Hepatocyte (in vitro differentiated cells): ENCODE measurements around the gene FBXW5. TPM values are rescaled to one million over a fixed set of nuclear protein-coding genes. Genes with fewer than 3 reads are reported as not detected.

ENCODE experiments used
- DNase-seq: peaks from one replicate; pipeline ENCODE4 v3.0.0-alpha.2; 2016; ENCODE audit warnings: low spot score
- H2AFZ ChIP-seq: fragments of 200-600 bp; sonication (generic); 2 replicates; pipeline ENCODE4 v1.6.0; 2016; ENCODE audit warnings: antibody characterized with exemption, mild to moderate bottlenecking
- H3K27ac ChIP-seq: fragments of 200-600 bp; sonication (generic); 2 replicates; pipeline ENCODE4 v1.5.1; 2016; ENCODE audit warnings: mild to moderate bottlenecking
- H3K27me3 ChIP-seq: fragments of 200-600 bp; sonication (generic); 2 replicates; pipeline ENCODE4 v1.6.1; 2016
- H3K36me3 ChIP-seq: fragments of 200-600 bp; sonication (generic); replicated peaks from 2 replicates; pipeline ENCODE4 v1.5.1; 2016; ENCODE audit warnings: low read depth; ENCODE audit not compliant: insufficient read depth
- H3K4me1 ChIP-seq: fragments of 200-600 bp; sonication (generic); 2 replicates; pipeline ENCODE4 v1.5.1; 2016; ENCODE audit warnings: mild to moderate bottlenecking, moderate library complexity; ENCODE audit not compliant: insufficient read depth
- H3K4me2 ChIP-seq: fragments of 200-600 bp; sonication (generic); 2 replicates; pipeline ENCODE4 v1.6.0; 2016
- H3K4me3 ChIP-seq: fragments of 200-600 bp; sonication (generic); 2 replicates; pipeline ENCODE4 v1.5.1; 2016; ENCODE audit warnings: mild to moderate bottlenecking
- H3K79me2 ChIP-seq: fragments of 200-600 bp; sonication (generic); 2 replicates; pipeline ENCODE4 v1.6.0; 2017; ENCODE audit warnings: mild to moderate bottlenecking
- H3K9me2 ChIP-seq: fragments of 200-600 bp; sonication (generic); replicated peaks from 2 replicates; pipeline ENCODE4 v1.6.0; 2017; ENCODE audit warnings: mild to moderate bottlenecking; ENCODE audit not compliant: insufficient read depth
- H3K9me3 ChIP-seq: fragments of 200-600 bp; sonication (generic); 2 replicates; pipeline ENCODE4 v1.5.1; 2016; ENCODE audit warnings: low read depth, mild to moderate bottlenecking
- H4K20me1 ChIP-seq: fragments of 200-600 bp; sonication (generic); 2 replicates; pipeline ENCODE4 v1.6.0; 2016; ENCODE audit warnings: mild to moderate bottlenecking; ENCODE audit not compliant: insufficient read depth, poor library complexity, severe bottlenecking
- EZH2 ChIP-seq: fragments of 200-600 bp; sonication (generic); IDR thresholded peaks from 2 replicates; pipeline ENCODE4 v1.6.1; 2016; ENCODE audit warnings: antibody characterized with exemption, mild to moderate bottlenecking, borderline replicate concordance
- EZH2phosphoT487 ChIP-seq: fragments of 200-600 bp; sonication (generic); IDR thresholded peaks from one replicate; pipeline ENCODE4 v1.6.1; 2018; ENCODE audit warnings: antibody characterized with exemption, mild to moderate bottlenecking, low read depth, moderate library complexity; ENCODE audit not compliant: unreplicated experiment, severe bottlenecking
- WGBS: methylation state at CpG from one replicate; pipeline ENCODE4 v1.1.6; 2016; ENCODE audit warnings: low lambda C conversion rate; ENCODE audit errors: missing lambda C conversion rate; 5-methylcytosine and 5-hydroxymethylcytosine counted together
- polyA plus RNA-seq: library from polyadenylated mRNA; unstranded; fragments of >200 nt; fragmentation: Nextera tagmentation; extraction: Ambion mirVana; gene quantifications from 2 replicates; pipeline ENCODE4 v1.2.1, GENCODE V29; 2016
- total RNA-seq: library from RNA; depleted of rRNA; stranded (reverse); fragments of >200 nt; gene quantifications from 2 replicates; pipeline ENCODE4 v1.2.3, GENCODE V29; 2014
- TF ChIP-seq, protein P1 (sequence below): fragments of 200-600 bp; sonication (generic); IDR thresholded peaks from 2 replicates; pipeline ENCODE4 v1.5.1; 2016; ENCODE audit warnings: antibody characterized with exemption, mild to moderate bottlenecking; ENCODE audit not compliant: poor library complexity

Gene FBXW5
- total and polyA plus RNA-seq, 2 experiments from 2014 or later, result 141 to 172 TPM

DNA sequence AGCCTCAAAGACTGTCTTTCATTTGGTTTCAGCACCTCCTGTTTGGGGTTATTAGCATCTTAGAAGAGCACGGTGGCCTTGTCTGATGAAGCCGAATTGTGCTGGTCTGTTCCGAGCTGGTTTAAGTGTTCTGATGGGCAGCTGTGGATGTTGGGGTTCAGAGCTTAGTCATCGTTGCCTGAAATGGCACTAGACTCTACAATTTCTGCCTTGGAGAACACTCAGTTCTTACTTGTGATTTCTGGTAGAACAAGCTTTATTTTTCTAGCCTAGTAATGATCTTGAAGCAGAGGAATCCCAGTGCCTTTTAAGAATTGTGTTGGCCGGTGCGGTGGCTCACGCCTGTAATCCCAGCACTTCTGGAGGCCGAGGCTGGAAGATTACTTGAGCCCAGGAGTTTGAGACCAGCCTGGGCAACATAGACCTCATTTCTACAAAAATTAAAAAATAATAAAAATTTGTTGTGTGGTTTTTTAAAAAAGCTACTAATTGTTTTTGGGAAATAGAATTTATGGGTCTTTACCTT, 7.8 kb downstream of the FBXW5 start:
- Histone ChIP-seq H3K4me2 (no peak overlapping the region), H3K9me3 (no peaks in the 10 kb centered on the region), H3K79me2 (peaks cover under 1% of the 10 kb centered on the region), H3K4me1 (no peaks in the 10 kb centered on the region), H3K36me3 (no peaks in the 10 kb centered on the region), H3K27ac (no peak overlapping the region), H3K4me3 (no peak overlapping the region), H4K20me1 (no peaks in the 10 kb centered on the region), H3K27me3 (no peaks in the 10 kb centered on the region), H2AFZ (no peak overlapping the region), H3K9me2 (no peaks in the 10 kb centered on the region)
- 92% methylated on average over 8 of the region's 8 CpGs for WGBS
- TF ChIP-seq, protein P1, sequence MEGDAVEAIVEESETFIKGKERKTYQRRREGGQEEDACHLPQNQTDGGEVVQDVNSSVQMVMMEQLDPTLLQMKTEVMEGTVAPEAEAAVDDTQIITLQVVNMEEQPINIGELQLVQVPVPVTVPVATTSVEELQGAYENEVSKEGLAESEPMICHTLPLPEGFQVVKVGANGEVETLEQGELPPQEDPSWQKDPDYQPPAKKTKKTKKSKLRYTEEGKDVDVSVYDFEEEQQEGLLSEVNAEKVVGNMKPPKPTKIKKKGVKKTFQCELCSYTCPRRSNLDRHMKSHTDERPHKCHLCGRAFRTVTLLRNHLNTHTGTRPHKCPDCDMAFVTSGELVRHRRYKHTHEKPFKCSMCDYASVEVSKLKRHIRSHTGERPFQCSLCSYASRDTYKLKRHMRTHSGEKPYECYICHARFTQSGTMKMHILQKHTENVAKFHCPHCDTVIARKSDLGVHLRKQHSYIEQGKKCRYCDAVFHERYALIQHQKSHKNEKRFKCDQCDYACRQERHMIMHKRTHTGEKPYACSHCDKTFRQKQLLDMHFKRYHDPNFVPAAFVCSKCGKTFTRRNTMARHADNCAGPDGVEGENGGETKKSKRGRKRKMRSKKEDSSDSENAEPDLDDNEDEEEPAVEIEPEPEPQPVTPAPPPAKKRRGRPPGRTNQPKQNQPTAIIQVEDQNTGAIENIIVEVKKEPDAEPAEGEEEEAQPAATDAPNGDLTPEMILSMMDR, result no peak
- no peak for TF ChIP-seq EZH2
- TF ChIP-seq EZH2phosphoT487, result no peak
- DNase-seq, result no peak

DNA sequence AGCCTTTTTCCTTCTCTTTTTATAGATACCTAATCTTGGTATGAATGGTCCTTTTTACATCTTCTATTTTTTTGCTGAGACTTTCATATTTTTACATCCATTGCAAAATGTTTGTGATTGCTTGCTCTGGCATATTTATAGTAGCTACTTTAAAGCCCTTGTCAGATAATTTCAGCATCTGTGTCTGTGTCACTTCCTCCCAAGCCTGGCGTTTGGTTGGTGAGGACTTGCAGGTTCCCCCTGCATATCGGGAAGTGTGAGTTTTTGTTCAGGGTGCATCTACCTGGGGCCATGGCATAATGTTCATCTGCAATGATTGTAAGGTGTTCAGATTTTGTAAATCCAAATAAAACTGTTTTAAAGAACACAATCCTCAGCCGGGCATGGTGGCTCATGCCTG, 8.9 kb downstream of the FBXW5 start:
- Histone ChIP-seq H3K9me2 (no peaks in the 10 kb centered on the region), H3K36me3 (no peaks in the 10 kb centered on the region), H4K20me1 (no peaks in the 10 kb centered on the region), H3K4me2 (no peak overlapping the region), H3K4me3 (no peak overlapping the region), H3K9me3 (no peaks in the 10 kb centered on the region), H3K27ac (no peak overlapping the region), H3K4me1 (no peaks in the 10 kb centered on the region), H2AFZ (no peak overlapping the region), H3K79me2 (no peaks in the 10 kb centered on the region), H3K27me3 (no peaks in the 10 kb centered on the region)
- TF ChIP-seq EZH2phosphoT487, result no peak
- TF ChIP-seq, protein P1, result no peak
- no peak for DNase-seq
- WGBS, result 92% methylated on average over 3 of the region's 3 CpGs

DNA sequence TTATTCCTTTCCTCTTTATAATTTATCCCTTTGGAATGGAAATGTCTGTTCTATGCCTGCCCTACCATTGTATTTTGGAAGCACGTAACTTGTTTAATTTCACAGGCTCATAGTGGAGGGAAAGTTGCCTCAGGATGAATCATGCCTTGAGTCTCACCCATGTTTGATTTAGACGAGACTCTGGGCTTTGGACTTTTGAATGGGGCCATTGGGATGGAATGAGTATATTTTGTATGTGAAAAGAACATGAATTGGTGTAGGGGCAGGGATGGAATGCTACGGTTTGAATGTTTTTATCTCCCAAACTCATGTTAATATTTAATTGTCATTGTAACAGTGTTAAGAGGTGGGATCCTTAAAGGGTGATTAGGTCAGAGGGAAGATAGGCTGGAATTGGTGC, 10.3 kb downstream of the FBXW5 start:
- TF ChIP-seq, protein P1, result no peak
- TF ChIP-seq EZH2phosphoT487 (no peak), EZH2 (no peak)
- no peak overlapping the region for H3K4me2 ChIP-seq
- 86% methylated on average over 3 of the region's 3 CpGs for WGBS

More for the DNA sequence above, 10.3 kb downstream of the FBXW5 start:
- no peaks in the 10 kb centered on the region for H3K27me3 ChIP-seq
- no peaks in the 10 kb centered on the region for H3K9me3 ChIP-seq
- no peak overlapping the region for H3K4me3 ChIP-seq
- H3K4me1 ChIP-seq, result no peaks in the 10 kb centered on the region
- no peaks in the 10 kb centered on the region for H3K9me2 ChIP-seq
- H4K20me1 ChIP-seq, result no peaks in the 10 kb centered on the region
- H3K79me2 ChIP-seq, result no peaks in the 10 kb centered on the region
- H3K27ac ChIP-seq, result no peak overlapping the region
- DNase-seq, result no peak
- H3K36me3 ChIP-seq, result no peaks in the 10 kb centered on the region
- H2AFZ ChIP-seq, result no peak overlapping the region
